ENCODE measurements around the gene CELF6.

- no peak for TF ChIP-seq CTCF (IDR thresholded peaks at IDR 0.05; ENCODE audit: low read depth, low read length, poor library complexity, severe bottlenecking)
- no peak for TF ChIP-seq EZH2phosphoT487 (IDR thresholded peaks at IDR 0.05; ENCODE audit: borderline replicate concordance, low read length)
These were observed 47.0 kb downstream of the CELF6 start for GRCh38 chr15:72272997-72273352.
